HG03045 (cell line): Measurements from ENCODE around the gene CALHM4.

Source experiments
- ATAC-seq: cut with Tn5 transposase; IDR thresholded peaks from one replicate; pipeline ENCODE4 v1.9.1; 2021; ENCODE audit warnings: mild to moderate bottlenecking, moderate library complexity; ENCODE audit not compliant: unreplicated experiment

The CALHM4 gene, protein sequence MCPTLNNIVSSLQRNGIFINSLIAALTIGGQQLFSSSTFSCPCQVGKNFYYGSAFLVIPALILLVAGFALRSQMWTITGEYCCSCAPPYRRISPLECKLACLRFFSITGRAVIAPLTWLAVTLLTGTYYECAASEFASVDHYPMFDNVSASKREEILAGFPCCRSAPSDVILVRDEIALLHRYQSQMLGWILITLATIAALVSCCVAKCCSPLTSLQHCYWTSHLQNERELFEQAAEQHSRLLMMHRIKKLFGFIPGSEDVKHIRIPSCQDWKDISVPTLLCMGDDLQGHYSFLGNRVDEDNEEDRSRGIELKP

DNA sequence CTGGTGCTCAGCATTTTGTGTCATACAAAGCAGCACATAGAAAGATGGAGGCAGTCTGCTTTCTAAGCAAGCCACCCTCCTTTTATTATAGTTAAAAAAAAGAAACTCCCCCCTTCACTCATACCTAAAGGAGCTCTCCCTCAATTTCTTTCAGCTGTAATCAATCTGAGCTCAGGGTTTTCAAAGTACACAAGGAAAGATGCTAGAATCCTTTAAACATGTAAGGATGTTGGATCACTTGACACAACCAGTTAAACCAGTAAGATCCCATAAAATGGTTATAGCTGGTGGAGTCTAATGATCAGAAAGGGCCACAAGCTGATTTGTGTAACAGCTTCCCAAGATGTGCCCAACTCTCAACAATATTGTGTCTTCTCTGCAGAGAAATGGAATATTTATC is at the start of gene CALHM4:
Gene CALHM4 (plus strand): TSS at position 301 of the 400 bp plus-strand sequence. CDS start 43 bp downstream, at position 344.
- no peak for ATAC-seq

DNA sequence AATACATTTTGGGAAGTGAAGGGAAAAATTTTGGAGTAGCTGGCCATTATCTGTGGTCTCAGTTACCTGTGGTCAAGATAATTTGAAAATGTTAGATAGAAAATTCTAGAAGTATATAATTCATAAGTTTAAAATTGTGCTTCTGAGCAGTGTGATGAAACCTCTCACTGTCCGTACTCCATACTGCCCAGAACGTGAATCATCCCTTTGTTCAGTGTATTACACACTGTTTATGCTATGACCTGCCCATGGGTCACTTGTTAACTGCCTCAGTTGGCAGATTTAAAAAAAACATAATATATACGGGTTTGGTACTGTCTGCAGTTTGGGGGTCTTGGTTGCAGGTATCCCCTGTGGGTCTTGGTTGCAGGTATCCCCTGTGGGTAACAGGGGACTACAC is 46.2 kb upstream of the CALHM4 start:
- no peak for ATAC-seq

DNA sequence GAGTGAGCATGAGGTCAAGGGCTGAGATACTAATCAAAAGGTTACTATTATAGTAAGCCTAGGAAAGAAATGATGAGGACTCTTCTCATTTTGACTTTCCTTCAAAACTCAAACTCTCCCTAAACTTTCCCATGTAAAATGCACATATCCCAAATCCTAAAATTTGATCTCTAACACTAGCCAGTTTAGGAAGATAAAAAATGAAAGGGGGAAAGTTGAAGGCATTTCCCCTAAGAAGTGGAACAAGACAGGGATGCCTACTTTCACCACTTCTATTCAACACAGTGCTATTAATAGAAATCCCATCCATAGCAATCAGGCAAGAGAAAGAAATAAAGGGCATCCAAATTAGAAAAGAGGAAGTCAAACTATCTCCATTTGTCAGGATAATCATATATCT is 45.0 kb upstream of the CALHM4 start:
- no peak for ATAC-seq

DNA sequence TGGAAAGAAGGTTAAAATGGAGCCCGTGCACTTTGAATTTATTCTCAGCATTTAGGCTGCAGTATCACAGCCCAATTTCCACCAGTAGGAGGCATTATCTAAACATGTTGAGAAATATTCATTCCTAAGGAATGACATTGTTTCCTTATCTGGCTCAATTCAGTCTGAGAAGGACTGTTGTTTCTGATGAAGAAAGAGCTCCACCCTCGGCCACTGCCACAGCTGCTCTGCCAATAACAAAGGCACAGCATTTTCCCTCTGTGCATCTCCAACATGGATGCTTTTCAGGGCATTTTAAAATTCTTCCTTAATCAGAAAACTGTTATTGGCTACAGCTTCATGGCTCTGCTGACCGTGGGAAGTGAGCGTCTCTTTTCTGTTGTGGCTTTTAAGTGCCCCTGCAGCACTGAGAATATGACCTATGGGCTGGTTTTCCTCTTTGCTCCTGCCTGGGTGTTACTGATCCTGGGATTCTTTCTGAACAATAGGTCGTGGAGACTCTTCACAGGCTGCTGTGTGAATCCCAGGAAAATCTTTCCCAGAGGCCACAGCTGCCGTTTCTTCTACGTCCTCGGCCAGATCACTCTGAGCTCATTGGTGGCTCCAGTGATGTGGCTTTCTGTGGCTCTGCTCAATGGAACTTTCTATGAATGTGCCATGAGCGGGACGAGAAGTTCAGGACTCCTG is 42.0 kb upstream of the CALHM4 start, which contains the start of gene CALHM5:
Gene CALHM5 (plus strand): TSS at position 216 of the 687 bp plus-strand sequence. CDS start 58 bp downstream, at position 274.
- no peak for ATAC-seq

DNA sequence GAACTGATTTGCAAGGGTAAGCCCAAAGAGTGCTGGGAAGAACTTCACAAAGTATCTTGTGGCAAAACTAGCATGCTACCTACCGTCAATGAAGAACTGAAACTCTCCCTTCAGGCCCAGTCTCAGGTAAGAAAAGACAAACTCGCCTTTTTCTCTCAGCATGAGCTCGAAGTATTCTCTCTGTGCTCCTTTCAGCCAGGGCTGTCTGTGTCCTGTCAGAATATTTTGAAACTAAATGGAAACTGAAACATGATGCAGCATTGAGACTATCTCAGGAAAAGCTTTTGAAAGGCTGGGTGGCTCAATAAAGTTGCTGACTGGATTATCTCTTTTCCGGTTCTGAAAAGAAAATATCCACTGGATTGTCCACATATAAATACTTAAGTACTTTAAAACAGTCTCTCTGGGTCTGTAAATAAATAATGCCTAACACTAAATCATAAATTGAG is 41.4 kb upstream of the CALHM4 start:
- no peak for ATAC-seq

DNA sequence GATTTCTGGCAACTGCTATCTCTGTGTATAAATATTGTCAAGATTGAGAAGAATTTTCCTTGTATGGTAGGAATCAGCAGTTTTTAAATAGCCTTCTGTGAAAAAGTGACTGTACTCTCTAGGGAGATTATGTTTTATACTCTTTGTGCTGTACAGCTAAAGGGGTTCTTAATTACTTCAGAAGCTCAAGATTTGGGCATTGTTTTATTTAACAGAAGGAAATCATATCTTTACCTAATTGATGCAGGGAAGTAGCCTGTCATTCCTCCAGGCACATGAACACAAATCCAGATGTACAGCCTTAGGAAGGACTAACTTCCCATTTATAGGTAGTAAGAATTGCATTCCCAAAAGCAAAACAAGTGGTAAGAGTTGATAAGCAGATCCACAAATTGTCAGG is 40.8 kb upstream of the CALHM4 start:
- ATAC-seq, result no peak

DNA sequence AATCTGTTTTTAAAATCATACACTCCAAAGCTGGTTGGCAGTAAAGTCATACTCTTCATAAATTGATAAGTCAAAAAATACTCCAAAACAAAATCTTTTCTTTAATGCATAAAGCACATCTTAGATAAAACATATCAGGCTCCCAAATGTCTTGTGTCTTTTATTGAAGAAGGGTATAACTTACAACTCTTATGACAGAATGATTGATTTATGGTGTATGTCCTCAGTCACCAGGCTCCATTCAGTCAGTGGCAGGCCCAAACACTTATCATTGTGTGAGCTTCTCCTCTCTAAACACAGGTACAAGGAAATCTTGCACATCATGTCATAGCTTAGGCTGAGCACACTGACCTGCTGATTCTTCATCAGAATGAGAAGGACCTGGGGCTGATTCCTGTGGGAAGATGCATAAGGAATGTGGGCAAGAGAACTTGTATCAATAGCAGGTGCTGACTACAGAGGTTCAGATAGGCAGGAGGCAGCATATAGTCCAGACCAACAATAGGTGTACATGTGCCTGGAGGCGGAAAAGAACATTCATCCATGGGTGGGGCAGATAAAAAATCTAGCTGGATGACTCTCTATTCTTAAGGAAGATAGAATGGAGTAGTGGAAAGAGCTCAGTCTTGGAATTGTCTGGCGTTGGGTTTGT is 40.2 kb upstream of the CALHM4 start:
- no peak for ATAC-seq

DNA sequence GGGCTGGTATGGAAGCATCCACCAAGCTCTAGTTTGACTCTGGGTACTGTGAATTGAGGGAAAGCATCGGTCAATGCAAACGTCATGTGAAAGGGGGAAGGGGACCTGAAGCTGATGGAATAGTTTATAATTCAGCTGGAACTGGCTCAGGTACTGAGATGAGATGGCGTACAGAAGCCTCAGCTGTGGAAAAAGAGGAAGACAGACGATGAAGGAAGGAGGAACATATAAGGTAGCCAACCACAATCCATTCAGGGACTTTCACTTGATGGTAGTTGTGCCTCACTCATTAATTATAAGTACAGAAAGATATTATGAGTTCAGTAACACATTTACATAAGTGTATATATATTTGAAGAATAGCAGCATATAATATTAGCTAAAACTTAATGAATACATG is 39.4 kb upstream of the CALHM4 start:
- ATAC-seq, result no peak

DNA sequence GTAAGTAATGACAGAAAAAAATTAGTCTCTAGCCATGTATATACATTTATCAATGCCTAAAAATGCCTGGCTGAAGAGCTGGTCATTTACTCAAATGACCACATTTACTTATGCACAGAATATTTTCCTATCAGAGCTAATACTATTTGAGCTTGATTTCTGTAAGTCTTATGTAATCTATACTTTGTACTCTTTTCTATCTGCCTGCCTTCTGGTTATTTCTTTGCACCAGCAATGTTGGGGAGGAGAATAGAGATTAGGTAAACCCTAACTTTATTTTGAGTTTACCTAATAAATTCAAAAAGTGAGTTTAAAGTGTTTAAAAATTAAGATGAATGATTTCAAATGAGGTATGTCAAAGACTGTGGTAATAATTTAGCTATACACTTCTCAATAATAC is 38.4 kb upstream of the CALHM4 start:
- no peak for ATAC-seq

DNA sequence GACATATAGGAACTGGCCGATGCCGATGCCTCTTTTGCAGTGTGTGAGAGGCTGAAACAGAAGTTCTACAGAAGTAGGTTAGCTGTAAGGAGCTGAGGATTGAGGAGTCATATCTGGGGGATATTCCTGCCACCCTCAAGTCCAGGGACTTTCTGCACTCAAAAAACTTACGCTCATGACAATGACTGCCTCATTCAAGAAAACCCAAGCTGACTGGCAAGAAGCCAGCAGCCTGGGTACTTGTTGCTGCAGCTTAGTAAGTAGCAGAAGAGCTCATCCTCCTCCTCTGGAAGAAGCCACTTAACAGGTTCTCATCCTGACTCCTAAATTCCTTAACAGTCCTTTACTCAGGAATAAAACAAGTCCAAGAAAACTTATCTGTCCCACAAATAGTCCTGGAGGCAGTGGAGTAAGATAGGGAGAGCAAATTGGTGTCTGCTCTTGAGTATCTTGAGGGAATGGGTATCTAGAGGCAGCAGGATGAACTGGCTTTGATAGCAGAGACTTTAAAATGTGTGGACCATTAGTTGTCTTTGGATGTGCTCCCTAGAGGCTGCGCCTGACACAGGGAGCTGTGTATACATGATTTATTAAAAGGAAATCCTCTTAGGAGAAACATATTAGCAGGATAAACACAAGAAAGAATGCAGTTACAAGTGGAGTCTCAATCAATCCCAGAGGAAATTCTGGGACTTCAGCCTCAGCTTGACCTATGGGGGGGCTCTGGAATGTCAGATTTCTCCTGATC is 34.8 kb upstream of the CALHM4 start:
- no peak for ATAC-seq

DNA sequence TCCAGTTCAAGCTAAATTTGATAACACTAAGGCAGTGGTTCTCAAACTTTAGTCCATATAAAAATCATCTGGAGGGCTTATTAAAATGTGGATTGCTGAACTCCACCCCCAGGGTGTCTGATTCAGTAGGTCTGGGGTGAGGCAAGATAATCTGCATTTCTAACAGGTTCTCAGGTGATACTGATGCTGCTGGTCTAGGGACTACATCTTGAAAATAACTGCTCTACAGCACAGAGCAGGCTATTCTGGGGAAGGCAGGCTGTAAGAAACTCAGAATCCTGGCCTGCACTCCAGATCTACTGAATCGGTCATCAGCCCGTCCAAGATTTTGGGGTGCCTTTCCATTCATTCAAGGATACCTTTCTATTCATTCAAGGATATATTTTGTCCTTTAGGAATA is 30.7 kb upstream of the CALHM4 start:
- no peak for ATAC-seq

DNA sequence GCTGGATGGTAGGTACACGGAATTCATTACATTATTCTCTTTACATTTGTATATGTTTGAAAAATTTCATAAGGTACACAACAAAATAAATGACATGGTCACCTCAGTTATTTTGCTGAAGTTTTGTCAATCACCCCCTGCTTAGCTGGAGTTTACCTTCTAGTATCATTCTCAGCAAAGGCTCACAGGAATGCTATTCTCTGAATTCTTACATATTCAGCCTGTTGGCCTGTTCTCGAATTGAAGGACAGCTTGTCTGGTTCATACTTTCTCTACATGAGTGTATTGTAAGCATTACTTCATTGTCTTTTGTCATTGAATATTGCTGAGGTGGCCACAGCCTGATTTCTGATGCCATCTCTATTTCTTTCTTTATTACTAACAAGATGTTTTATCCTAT is 29.3 kb upstream of the CALHM4 start:
- no peak for ATAC-seq

DNA sequence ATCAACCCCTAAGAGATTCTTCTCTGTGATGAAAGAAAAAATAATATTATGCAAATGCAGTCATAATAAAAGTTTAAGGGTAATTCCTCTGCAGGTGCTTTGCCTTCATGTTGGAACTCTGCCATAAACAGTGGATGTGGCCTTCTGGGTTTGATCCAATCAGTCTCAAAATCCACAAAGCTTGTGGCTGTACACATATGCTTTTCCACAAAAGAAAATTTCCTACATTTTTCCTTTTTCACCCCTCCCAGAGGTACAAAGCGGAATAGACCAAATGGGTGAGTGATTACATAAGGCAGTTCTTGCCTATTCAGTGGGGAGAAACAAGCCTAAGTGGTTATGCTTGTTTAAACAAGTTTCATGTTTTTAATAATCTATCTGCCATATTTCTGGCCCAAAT is 25.4 kb upstream of the CALHM4 start:
- no peak for ATAC-seq

DNA sequence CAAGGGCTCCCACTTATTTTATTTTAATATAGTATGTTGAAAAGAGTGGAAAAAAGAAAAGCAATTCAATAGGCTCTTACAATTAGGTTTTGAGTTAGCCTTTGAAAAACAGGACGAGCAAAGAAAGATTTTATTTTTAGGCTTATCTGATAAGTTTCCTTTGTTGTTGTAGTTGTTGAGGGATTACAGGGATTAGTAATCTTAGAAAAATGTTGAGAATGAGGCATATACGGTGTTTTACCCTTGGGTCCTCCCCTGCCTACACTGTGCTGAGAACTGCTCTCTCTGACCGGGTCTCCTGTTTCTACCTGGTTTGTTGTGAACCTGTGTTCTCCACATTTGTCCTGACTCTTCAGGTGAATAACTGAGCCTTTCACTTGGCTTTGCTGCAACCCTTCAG is 24.8 kb upstream of the CALHM4 start:
- ATAC-seq, result no peak

DNA sequence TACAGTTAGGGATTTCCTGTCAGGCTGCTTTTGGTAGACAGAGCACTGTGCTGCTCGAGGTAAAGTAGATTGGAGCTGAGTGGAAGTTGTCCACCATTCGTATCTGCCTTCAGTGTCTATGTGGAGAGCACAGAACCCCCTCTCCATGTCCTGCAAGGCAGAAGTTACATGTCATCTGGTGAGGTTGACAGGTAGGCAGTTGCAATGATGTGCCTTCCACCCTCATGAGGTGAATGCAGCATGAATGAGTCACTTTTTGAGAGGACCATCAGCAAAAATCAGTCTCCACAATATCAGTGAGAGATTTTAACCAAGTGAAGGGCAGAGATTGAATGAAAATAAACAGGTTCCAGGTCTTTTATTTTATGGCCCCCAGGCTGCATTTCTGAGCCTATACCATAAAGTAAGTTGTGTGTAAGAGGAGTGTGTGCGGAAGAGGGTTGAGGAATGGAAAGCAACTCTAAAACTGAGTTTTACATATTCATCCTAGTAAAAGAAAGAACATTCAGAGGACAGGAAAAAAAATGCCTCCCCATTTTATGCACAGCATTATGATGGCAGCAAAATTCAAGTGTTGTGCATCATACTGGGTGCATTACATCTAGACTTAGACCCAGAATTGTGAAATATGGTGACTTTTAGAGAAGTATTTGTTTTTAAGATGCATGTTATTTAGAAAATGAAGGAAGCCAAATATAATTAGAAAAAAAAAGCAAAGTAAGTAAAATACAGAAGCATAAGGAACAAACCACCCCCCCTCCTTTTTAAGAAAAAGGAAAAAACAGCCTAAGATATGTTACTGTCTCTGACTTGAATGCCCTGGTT is 23.9 kb upstream of the CALHM4 start:
- ATAC-seq, result no peak

DNA sequence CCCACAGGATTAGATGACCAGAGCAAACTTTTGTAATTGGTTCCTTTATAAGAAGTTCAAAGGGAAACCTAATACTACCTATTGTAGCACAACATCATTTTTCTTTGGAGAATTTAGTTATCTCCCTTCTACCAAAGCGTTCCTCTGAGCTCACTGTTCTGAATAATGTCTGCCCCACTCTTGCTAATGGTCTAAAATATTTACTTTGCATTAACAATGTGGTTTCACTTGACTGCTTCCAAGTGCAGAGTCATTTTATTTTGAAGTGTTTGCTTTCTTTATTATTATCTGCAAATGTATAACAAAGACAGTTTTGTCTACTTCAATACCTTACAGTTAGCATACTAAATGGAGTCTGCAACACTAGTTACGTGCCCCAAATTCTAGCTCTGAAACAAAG is 23.1 kb upstream of the CALHM4 start:
- no peak for ATAC-seq

DNA sequence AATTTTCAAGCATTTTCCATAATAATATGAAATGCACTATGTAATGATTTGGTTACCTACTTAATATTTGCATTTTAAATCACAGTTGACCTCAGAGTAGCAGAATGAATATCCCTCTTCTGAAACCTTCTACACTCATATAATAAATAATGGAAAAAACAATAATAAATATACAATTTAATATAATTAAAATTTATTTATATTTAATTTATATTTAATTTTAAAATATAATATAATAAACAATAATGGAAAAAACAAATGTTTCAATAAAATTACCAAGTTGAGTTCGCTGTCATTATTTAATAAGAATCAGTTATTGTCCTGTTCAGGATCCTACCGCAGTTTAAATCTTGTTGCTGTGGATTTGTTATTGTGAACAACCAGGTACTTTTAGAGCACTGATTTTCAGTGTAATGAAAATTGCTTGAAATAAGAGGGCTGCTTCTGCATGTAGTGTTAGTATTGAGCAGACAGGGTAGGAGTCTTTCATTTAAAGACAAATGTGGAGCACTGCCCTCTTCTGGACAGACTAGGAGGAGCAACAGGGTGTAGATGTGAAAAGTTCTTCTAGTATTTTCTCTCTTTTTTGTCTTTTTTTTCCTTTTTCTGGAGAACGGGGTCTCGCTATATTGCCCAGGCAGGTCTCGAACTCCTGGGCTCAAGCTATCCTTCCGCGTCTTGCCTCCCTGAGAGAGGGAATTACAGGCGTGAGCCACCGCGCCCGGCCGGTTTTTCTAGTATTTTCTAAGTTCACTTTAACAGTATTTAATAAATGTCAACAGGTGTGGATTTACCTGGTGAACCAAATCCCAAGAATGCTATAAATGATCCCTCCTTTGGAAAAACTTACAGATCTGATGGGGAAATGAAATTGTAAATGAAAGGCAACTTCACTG is 21.6 kb upstream of the CALHM4 start:
- peak; percentile 82 for ATAC-seq

DNA sequence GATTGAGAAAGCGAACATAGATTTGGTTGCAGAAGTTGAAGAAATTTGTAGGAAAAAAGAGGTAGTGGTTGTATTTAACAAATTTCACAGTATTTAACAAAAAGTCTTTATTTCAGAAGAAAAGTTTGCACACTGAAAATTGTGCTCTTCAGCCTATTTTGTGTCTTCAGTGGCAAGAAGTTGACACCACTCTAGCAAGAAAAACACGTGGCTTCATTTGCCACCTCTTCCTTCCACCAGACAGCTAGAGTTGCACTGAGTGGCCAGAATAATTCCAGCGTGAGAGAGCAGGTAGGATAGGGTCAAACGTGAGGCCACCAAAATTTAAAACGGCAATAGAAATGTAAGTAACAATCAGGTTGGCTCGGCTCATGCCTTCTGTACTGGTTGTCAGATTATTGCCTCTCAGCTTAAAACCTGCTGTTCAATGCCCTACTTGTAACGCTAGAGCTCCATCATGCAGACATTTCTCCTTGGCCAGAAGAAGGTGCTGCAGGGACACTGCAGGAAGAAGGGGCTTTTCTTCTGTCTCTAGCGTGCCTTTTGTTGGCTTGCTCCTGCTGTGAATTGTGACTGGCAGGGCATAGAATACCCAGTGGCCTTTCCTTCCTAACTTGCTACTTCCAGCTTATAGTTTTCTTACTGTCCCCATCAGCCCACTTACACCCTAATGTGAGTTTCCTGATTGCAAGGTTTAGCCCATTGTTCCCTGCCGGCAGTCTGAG is 20.2 kb upstream of the CALHM4 start:
- ATAC-seq, result no peak

DNA sequence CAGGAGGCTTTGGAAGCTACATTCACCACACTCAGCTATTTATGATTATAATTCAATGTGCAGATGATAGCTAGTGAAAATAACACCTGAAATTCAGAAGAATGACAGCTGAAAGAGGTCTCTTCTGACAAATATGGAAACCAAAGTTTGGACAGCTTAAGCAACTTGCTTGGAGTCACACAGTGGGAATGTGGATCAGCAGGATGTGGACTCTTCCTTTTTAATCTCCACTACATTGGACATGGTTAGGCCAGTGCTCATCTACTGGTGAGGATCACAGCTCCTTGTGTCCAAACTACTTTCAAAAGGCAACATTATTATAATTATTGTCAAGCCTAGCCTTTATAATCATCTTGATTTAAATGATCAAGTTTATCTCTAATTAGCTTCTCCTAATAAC is 18.4 kb upstream of the CALHM4 start:
- no peak for ATAC-seq
